Measurements from ENCODE around the gene SLITRK1. TPM values are rescaled to one million over a fixed set of nuclear protein-coding genes. Genes with fewer than 3 reads are reported as not detected.

Gene SLITRK1, protein sequence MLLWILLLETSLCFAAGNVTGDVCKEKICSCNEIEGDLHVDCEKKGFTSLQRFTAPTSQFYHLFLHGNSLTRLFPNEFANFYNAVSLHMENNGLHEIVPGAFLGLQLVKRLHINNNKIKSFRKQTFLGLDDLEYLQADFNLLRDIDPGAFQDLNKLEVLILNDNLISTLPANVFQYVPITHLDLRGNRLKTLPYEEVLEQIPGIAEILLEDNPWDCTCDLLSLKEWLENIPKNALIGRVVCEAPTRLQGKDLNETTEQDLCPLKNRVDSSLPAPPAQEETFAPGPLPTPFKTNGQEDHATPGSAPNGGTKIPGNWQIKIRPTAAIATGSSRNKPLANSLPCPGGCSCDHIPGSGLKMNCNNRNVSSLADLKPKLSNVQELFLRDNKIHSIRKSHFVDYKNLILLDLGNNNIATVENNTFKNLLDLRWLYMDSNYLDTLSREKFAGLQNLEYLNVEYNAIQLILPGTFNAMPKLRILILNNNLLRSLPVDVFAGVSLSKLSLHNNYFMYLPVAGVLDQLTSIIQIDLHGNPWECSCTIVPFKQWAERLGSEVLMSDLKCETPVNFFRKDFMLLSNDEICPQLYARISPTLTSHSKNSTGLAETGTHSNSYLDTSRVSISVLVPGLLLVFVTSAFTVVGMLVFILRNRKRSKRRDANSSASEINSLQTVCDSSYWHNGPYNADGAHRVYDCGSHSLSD
- total RNA-seq = not detected
- total RNA-seq = 0 reads per million in 2 donors

GRCh38 chr13:83881917-83882605, at the start of gene SLITRK1:
Gene SLITRK1 (minus strand): TSS chr13:83882474. CDS start chr13:83881507, 967 bp downstream.
- Mint-ChIP-seq H3K4me3 (no peak within 1 kb of the TSS), H3K4me1 (peaks cover 12% of the 10 kb centered on the region), H3K27me3 (peaks cover 64% of the 10 kb centered on the region), H3K36me3 (ENCODE audit: low read depth) (peaks cover 2% of the 10 kb centered on the region), H3K27ac (no peak within 1 kb of the TSS)
- no peaks in the 10 kb centered on the region for H3K9me3 ChIP-seq (ENCODE audit: control insufficient read depth, low read length, poor library complexity, severe bottlenecking)
- DNase-seq (peak in 1 of 3 donors; percentile 8), ATAC-seq (peak; percentile 45)

DNA sequence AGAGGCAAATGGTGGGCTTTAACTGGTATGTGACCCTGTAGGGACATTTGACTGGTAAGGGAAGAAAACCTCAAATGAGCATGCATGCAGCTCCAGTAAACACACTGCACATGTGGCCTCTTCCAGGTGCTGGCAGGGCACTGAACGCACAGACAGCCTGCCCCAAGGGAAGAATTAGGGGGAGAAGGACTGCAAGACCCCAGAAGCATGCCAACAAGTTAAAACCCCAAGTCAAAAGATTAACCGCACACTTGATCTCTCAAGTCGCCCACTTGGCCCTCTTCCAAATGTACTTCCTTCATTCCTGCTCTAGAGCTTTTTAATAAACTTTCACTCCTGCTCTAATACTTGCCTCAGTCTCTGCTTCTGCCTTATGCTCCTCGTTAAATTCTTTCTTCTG, 46.9 kb upstream of the SLITRK1 start:
- ATAC-seq (no peak), DNase-seq (no peak)
- no peaks in the 10 kb centered on the region for H3K36me3 Mint-ChIP-seq (ENCODE audit: low read depth)
- no peaks in the 10 kb centered on the region for H3K4me1 Mint-ChIP-seq
- H3K9me3 ChIP-seq (ENCODE audit: control insufficient read depth, low read length, poor library complexity, severe bottlenecking) = no peaks in the 10 kb centered on the region
- H3K4me3 Mint-ChIP-seq = no peak overlapping the region
- H3K27me3 Mint-ChIP-seq = no peaks in the 10 kb centered on the region
- H3K27ac Mint-ChIP-seq = no peak overlapping the region

DNA sequence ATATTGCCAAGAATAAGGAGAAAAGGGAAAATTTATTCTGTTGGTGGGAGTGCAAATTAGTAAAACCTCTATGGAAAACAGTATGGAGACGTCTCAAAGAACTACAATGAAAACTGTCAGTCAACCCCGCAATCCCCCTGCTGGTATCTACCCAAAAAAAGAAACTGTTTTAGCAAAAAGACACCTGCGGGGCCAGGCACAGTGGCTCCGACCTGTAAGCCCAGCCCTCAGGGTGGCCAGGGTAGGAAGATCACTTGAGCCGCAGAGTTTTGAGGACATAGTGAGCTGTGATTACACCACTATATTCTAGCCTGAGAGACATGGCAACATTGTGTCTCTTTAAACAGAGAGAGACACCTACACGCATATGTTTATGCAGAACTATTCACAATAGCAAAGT, 37.5 kb upstream of the SLITRK1 start:
- ATAC-seq (no peak), DNase-seq (no peak)
- Mint-ChIP-seq H3K4me1 (no peaks in the 10 kb centered on the region), H3K4me3 (no peak overlapping the region), H3K27ac (no peak overlapping the region), H3K27me3 (no peaks in the 10 kb centered on the region), H3K36me3 (ENCODE audit: low read depth) (no peaks in the 10 kb centered on the region)
- H3K9me3 ChIP-seq (ENCODE audit: control insufficient read depth, low read length, poor library complexity, severe bottlenecking) = no peaks in the 10 kb centered on the region

GRCh38 chr13:83914368-83914767, 32.1 kb upstream of the SLITRK1 start:
- Mint-ChIP-seq H3K4me1 (no peaks in the 10 kb centered on the region), H3K27me3 (no peaks in the 10 kb centered on the region), H3K36me3 (ENCODE audit: low read depth) (no peaks in the 10 kb centered on the region), H3K4me3 (no peak overlapping the region), H3K27ac (no peak overlapping the region)
- H3K9me3 ChIP-seq (ENCODE audit: control insufficient read depth, low read length, poor library complexity, severe bottlenecking) = no peaks in the 10 kb centered on the region
- no peak for DNase-seq
- ATAC-seq = no peak

DNA sequence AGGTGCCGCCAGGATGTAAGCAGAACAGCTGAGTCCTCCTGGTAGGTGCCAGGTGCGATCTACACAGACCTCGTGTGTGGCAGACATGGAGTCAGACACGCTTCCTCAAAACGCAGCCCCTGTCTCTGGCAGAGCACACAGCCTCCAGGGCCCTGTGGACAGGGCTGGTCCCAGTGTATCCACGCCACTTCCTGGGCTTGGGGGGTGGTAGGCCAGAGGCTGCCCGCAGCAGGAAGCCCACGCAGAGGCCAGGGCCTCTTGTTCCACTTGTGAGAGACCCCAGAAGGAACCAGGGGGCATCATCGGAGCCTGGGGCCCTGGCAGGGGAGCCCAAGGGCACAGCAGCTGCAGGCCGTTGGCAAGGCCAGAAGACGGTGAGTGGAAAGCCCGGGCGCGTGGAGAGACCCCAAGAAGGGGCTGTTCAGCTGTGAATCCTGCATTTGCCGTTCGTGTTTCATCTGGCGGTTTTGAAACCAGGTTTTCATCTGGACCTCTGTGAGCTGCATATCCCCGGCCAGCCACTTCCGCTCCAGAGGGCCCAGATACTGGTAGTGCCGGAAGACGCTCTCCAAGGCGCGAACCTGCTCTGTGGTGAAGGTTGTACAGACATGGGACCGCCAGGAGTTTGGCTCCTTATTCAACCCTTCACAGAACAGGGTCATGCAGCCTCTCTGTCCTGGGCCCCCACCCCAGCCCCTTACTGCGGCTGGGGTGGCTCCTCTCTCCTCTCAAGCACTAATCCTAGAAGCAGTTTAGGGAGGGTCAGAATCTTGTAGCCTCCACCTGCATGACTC, 25.1 kb upstream of the SLITRK1 start:
- H3K4me1 Mint-ChIP-seq = no peaks in the 10 kb centered on the region
- no peak for ATAC-seq
- no peaks in the 10 kb centered on the region for H3K9me3 ChIP-seq (ENCODE audit: control insufficient read depth, low read length, poor library complexity, severe bottlenecking)
- no peak for DNase-seq
- no peak overlapping the region for H3K4me3 Mint-ChIP-seq
- H3K27ac Mint-ChIP-seq = no peak overlapping the region
- H3K27me3 Mint-ChIP-seq = no peaks in the 10 kb centered on the region
- no peaks in the 10 kb centered on the region for H3K36me3 Mint-ChIP-seq (ENCODE audit: low read depth)

DNA sequence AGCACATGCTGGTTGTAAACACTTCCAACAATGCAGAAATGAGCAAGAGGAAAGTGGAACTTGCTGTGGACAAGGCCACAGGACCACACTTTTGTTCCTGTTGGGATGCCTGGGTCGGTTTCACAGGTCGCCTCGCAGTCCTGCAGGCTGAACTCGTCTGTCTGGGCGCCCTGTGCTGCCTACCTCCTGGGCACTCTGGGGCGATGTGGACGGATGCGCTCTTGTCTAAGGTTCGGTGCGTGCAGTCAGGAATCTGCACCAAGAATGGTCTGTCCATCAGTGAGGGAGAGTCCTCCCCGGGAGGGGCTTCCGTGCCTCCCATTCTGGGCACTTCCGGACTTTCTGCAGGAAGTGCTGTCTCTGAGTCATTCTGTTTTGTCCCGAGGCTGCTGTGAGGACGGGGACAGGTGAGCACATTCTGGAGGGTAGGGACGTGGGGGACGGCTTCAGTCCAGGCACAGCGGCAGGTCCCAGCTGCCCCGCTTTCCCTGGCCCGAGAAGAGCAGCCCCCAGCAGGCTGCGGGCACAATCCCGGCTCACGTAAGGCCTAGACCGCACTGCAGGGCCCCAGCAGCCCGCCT, 24.1 kb upstream of the SLITRK1 start:
- Mint-ChIP-seq H3K4me1 (no peaks in the 10 kb centered on the region), H3K36me3 (ENCODE audit: low read depth) (no peaks in the 10 kb centered on the region), H3K27ac (no peak overlapping the region), H3K27me3 (no peaks in the 10 kb centered on the region), H3K4me3 (no peak overlapping the region)
- no peak for ATAC-seq
- no peaks in the 10 kb centered on the region for H3K9me3 ChIP-seq (ENCODE audit: control insufficient read depth, low read length, poor library complexity, severe bottlenecking)
- no peak for DNase-seq

DNA sequence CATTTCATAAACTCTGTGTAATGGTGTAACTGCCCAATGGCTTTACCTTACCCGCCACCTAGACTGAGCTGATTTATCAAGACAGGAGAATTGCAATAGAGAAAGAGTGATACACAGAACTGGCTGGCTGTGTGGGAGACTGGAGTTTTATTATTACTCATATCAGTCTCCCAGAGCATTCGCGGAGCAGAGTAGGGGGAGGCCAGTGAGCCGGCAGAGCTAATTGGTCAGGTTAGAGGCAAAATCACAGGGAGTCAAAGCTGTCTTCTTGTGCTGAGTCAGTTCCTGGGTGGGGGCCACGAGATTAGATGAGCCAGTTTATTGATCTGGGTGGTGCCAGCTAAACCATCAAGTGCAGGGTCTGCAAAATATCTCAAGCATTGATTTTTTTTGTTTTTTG, 23.4 kb upstream of the SLITRK1 start:
- no peak for ATAC-seq
- H3K4me1 Mint-ChIP-seq = no peaks in the 10 kb centered on the region

DNA sequence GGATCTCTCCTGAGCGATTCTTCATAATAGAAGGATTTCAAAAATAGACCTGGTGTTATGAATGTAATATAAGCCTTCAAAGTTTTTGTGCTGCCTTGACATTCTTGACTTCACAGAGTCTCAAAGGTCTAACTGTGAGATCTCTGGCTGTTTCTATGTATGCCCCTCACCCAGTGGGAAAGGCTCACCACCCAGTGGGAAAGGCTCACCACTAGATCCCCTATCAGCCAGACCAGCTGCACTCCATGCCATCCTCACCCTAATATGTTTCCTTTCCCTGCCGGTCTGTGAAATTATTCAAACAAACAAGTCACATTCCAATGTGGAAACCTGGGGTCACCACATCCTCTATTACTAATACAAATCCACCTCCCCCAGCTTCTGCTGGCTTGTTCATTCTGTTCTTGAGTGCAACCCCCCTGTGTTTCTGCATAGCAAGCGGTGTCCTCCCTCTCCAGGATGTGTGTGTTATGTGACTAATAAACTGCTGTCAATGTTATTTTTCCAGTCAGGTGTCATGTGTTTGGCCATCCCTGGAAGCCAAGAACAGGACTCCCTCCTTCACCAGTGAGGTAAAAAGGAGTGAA, 13.8 kb upstream of the SLITRK1 start:
- Mint-ChIP-seq H3K27me3 (peaks cover 4% of the 10 kb centered on the region), H3K4me1 (no peaks in the 10 kb centered on the region), H3K36me3 (ENCODE audit: low read depth) (no peaks in the 10 kb centered on the region), H3K4me3 (no peak overlapping the region), H3K27ac (no peak overlapping the region)
- H3K9me3 ChIP-seq (ENCODE audit: control insufficient read depth, low read length, poor library complexity, severe bottlenecking) = no peaks in the 10 kb centered on the region
- ATAC-seq = no peak
- DNase-seq = no peak

More for the DNA sequence above, 23.4 kb upstream of the SLITRK1 start:
- H3K27me3 Mint-ChIP-seq = no peaks in the 10 kb centered on the region
- H3K36me3 Mint-ChIP-seq (ENCODE audit: low read depth) = no peaks in the 10 kb centered on the region
- H3K27ac Mint-ChIP-seq = no peak overlapping the region
- no peaks in the 10 kb centered on the region for H3K9me3 ChIP-seq (ENCODE audit: control insufficient read depth, low read length, poor library complexity, severe bottlenecking)
- no peak for DNase-seq
- H3K4me3 Mint-ChIP-seq = no peak overlapping the region

- Mint-ChIP-seq H3K4me3 (no peak overlapping the region), H3K36me3 (ENCODE audit: low read depth) (no peaks in the 10 kb centered on the region), H3K27me3 (no peaks in the 10 kb centered on the region), H3K27ac (no peak overlapping the region), H3K4me1 (no peaks in the 10 kb centered on the region)
- H3K9me3 ChIP-seq (ENCODE audit: control insufficient read depth, low read length, poor library complexity, severe bottlenecking) = no peaks in the 10 kb centered on the region
- DNase-seq (no peak), ATAC-seq (no peak)
These were observed 8.1 kb upstream of the SLITRK1 start for GRCh38 chr13:83890358-83890757.

DNA sequence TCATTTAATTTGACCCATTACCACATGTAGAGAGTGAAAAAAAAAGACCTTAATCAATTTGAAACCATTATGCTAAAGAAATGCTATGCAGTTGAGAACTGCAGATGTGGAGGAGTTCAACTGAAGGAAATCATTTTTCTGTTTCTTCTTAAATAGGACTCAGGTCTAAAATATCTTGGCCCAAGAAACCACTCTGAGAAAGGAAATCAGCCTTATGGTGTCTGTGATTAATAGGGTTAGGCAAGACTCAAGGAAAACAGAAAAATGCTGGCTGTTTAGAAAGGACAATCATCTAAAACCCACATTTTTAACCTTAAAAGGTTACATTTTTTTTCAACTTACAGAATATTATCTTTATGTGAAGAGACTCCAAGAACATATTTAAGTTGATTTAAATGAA, 1.9 kb upstream of the SLITRK1 start:
- no peaks in the 10 kb centered on the region for H3K9me3 ChIP-seq (ENCODE audit: control insufficient read depth, low read length, poor library complexity, severe bottlenecking)
- Mint-ChIP-seq H3K27ac (no peak overlapping the region), H3K36me3 (ENCODE audit: low read depth) (peaks cover 2% of the 10 kb centered on the region), H3K4me3 (no peak overlapping the region), H3K4me1 (peaks cover 12% of the 10 kb centered on the region), H3K27me3 (peaks cover 50% of the 10 kb centered on the region)
- no peak for ATAC-seq
- DNase-seq = no peak

- no peak overlapping the region for H3K27ac Mint-ChIP-seq
- DNase-seq (no peak), ATAC-seq (no peak)
- H3K4me3 Mint-ChIP-seq = no peak overlapping the region
- H3K9me3 ChIP-seq (ENCODE audit: control insufficient read depth, low read length, poor library complexity, severe bottlenecking) = no peaks in the 10 kb centered on the region
- H3K36me3 Mint-ChIP-seq (ENCODE audit: low read depth) = peaks cover 2% of the 10 kb centered on the region
- H3K27me3 Mint-ChIP-seq = peaks cover 58% of the 10 kb centered on the region
- peaks cover 12% of the 10 kb centered on the region for H3K4me1 Mint-ChIP-seq
These were observed 818 bp upstream of the SLITRK1 start for GRCh38 chr13:83883061-83883523.

DNA sequence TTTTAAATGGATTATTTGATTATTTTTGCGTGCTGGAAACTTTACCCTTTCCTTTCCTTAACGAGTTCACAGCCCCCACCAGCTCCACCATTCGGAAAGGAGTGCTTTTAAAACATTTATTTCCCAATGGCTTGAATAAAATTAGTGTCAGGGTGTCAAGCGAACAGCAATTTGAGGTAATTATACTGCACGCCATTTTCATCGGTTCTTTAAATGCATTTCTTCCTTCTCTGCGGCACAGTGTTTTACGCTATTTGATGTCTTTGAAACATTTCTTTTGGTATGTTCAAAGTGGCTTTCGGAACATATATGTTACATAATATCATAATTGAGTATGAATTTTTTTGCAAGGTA, 309 bp upstream of the SLITRK1 start:
- ATAC-seq (no peak), DNase-seq (no peak)
- peaks cover 2% of the 10 kb centered on the region for H3K36me3 Mint-ChIP-seq (ENCODE audit: low read depth)
- no peak overlapping the region for H3K27ac Mint-ChIP-seq
- peaks cover 12% of the 10 kb centered on the region for H3K4me1 Mint-ChIP-seq
- H3K27me3 Mint-ChIP-seq = peaks cover 61% of the 10 kb centered on the region
- H3K4me3 Mint-ChIP-seq = no peak overlapping the region
- H3K9me3 ChIP-seq (ENCODE audit: control insufficient read depth, low read length, poor library complexity, severe bottlenecking) = no peaks in the 10 kb centered on the region
